Cardiac fibroblast (primary cell): ENCODE measurements around the gene UNC5B.

ENCODE experiments used
- DNase-seq, 2 donors: peaks; one replicate each; pipeline versions ENCODE4 v3.0.0 to v3.0.0-alpha.2; 2010; ENCODE audit warnings: low read depth in 2 of 2
- H3K4me3 ChIP-seq, 2 donors: replicated peaks in 1 of 2; 1 replicate in 1 of 2; 2 replicates in 1 of 2; pipeline ENCODE4 v1.5.1; 2011; ENCODE audit warnings: low read depth in 2 of 2, low read length in 2 of 2, mild to moderate bottlenecking in 2 of 2, moderate library complexity in 1 of 2
- CTCF ChIP-seq: IDR thresholded peaks from one replicate; pipeline ENCODE4 v1.5.1; 2011; ENCODE audit warnings: low read depth, mild to moderate bottlenecking, low read length, inconsistent platforms

The UNC5B gene

DNA sequence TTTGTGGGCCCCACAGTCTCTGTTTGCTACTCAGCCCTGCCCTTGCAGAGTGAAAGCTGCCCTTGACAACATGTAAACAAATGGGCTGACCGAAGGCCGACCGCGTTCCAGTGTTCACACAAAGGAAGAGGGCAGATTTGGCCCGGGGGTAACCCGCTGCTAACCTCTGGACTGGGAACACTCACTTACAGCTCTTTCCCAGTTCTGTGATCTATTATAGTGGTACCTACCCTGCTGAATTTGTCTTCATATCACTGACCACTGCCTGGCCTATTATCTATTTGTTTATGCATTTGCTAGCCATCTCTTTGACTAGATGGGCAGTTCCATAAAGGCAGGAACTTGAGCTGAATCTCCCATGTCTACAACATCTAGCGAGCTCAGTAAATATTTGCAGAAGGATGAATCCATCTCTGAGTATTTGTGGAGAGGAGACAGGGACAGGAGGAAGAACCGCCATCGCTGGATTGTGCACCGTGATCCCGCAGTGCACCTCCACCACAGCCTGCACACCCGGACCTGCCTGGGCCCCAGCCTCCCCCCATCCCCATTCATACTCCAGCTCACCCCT, 121.9 kb downstream of the UNC5B start:
- H3K4me3 ChIP-seq = no peak overlapping the region
- no peak for DNase-seq
- no peak for TF ChIP-seq CTCF

DNA sequence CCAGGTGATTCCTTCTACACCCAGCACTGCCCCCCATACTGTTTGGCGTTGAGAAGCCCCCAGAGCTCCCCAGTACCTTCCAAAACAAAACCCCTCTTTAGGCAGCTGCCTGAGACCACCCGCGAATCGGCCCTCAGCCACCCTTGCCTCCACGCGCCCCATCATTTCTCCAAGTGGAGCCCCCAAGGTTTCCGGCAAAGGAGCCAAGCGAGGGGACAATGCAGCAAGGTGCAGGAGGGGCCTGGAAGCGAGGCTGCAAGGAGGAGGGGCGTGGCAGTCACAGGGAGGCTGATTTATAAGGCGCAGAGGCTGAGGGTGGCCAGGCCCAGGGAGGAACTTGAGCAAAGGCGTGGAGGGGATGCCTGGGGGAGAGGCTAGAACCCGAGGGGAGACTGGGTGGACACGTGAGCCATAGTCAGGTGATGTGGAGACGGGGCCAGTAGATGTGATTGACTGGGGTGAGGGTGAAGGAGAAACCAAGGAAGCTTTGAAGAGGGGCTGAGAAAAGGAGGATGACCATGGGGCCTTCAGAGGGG, 122.9 kb downstream of the UNC5B start:
- DNase-seq = no peak
- no peak for TF ChIP-seq CTCF
- no peak overlapping the region for H3K4me3 ChIP-seq

GRCh38 chr10:71336632-71337031, 124.3 kb downstream of the UNC5B start:
- H3K4me3 ChIP-seq = no peak overlapping the region
- no peak for TF ChIP-seq CTCF
- no peak for DNase-seq

DNA sequence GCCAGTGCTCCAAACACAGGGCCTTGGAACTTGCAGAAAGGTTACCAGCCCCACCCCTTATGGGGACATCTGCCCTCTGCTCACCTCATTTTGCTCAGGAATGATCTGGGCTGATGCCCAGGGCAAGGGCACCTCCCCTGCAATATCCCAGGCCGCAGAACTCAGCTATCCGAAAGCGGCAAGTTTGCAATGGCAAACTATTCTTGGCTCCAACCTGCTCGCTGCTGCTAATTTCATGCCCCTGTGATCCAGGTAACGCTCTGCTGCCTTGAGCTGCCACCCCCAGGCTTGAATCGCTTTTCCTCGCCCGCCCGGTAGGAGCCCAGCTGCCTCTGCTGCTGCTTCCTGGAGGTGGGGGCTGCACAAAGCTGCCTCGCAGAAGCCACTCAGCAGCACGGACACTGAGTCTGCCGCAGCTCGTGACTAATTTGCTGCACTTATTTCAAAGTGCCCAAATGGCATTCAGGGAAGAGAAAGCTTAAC, 124.9 kb downstream of the UNC5B start:
- no peak overlapping the region for H3K4me3 ChIP-seq
- no peak for DNase-seq
- no peak for TF ChIP-seq CTCF

DNA sequence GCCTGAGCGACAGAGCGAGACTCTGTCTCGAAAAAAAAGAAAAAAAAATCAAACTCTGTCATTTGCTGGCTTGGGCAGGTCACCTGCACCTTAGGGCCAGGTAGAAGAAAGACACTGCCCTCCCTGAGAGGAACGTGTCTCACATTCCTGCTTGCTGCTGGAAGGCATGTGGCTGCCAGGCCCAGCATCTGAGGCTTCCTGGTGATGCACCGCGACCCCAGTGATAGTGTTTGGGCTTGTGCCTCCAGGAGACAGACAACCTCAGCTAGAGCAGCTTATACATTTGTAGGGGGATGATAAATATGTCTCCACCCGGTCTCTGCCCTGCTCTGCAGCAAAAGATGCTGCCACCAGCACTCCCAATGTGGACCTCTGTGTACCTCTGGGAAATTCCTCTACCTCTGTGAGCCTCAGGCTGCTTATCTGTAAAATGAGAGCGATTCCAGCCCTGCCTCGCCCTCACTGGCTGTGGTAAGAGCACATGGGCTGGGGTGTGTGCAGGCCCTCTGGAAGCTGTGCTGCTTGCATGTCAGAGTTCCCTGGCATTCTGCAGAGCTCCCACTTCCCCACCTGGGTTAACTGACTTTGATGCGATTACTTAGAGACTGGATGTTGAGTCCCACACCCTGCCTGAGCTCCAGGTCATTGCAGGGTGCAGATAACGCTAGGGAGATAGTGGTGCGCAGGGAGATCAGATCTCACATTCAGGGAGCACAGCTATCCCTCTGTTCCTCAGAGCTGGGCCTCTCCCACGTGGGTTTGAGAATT, 126.5 kb downstream of the UNC5B start:
- no peak overlapping the region for H3K4me3 ChIP-seq
- TF ChIP-seq CTCF = no peak
- no peak for DNase-seq

DNA sequence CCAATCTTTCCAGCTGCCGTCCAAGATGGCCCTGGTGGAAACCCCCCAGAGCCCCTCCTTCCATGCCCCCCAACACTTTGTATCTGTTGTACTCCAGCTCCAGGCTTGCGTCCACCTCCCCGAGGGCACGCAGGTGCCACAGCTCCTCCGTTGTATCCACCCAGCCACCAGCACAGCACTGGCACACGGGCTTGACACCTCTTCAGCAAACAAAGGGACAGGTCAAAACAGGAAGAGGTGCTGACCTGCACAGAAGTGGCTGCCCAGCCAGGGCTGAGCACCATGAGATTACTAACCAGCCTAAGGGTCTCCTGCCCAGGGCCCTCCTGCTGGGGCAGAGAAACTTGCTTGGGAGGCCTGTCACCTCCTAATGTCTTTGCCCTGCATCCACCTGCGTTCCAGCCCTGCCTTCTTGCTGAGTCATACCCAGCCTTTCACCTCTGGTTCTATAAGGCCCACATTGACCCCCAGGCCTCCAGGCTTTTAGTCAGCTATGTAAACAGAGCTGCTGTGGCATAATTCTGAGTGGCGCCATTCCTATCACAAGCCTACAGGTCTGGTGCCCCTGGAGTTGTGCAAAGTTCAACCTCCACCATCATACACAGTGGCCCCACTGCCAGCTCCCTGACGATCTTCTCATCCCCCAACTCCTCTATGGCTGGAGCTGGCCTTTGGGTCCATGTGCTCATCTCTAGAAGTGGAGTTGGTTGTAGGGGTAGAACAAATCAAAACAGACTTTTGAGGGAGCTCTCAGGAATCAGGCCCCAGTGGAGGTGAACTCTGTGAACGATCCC, 127.6 kb downstream of the UNC5B start:
- TF ChIP-seq CTCF = no peak
- no peak for DNase-seq
- no peak overlapping the region for H3K4me3 ChIP-seq
